B cell (primary cell): ENCODE measurements around the gene COG7. TPM values are rescaled to one million over a fixed set of nuclear protein-coding genes. Genes with fewer than 3 reads are reported as not detected.

Experiments
- ATAC-seq: fragments of 200-7000 bp; cut with Tn5 transposase; one replicate; pipeline ENCODE4 v1.10.0; 2021; ENCODE audit warnings: low read depth, mild to moderate bottlenecking, moderate number of reproducible peaks, moderate library complexity
- CTCF ChIA-PET: fragments of 350-600 bp; sonication (Branson Sonifier 250); formaldehyde crosslinking; loops from one replicate; lab custom pipeline; 2021; ENCODE audit warnings: antibody characterized with exemption, inconsistent platforms; lab: Charles Lee
- POLR2A ChIA-PET: fragments of 350-600 bp; sonication (Branson Sonifier 250); formaldehyde crosslinking; loops from one replicate; lab custom pipeline; 2021; ENCODE audit warnings: antibody characterized with exemption; lab: Charles Lee
- DNase-seq: peaks from one replicate; pipeline ENCODE4 v3.0.0; 2013
- H2AFZ ChIP-seq: 2 replicates; pipeline ENCODE4 v1.6.1; 2012; ENCODE audit warnings: mild to moderate bottlenecking, low read depth, low read length; ENCODE audit not compliant: insufficient read depth, poor library complexity, severe bottlenecking
- H3K27ac ChIP-seq, 2 donors: 1 replicate in 1 of 2; 2 replicates in 1 of 2; pipeline ENCODE4 v1.5.1; 2012 to 2013; ENCODE audit warnings: low read length in 2 of 2, mild to moderate bottlenecking in 2 of 2, moderate library complexity in 1 of 2
- H3K27me3 ChIP-seq, 4 experiments: fragments of 200-600 bp in 1 of 4; sonication (generic) in 1 of 4; replicated peaks in 1 of 4; 1 replicate in 2 of 4; 2 replicates in 2 of 4; pipeline versions ENCODE4 v1.6.1 to v1.7.0; 2013 to 2016; ENCODE audit warnings: low read length in 3 of 4, mild to moderate bottlenecking in 2 of 4, mixed read lengths in 1 of 4, moderate library complexity in 1 of 4; ENCODE audit not compliant: insufficient read depth in 4 of 4, control insufficient read depth in 3 of 4; ENCODE audit errors: control extremely low read depth in 1 of 4
- H3K36me3 ChIP-seq, 2 experiments: replicated peaks in 1 of 2; 1 replicate in 1 of 2; 2 replicates in 1 of 2; pipeline versions ENCODE4 v1.6.1 to v1.7.1; 2013; ENCODE audit warnings: low read length in 1 of 2; ENCODE audit not compliant: insufficient read depth in 2 of 2, control insufficient read depth in 1 of 2; ENCODE audit errors: control extremely low read depth in 1 of 2, extremely low read depth in 1 of 2
- H3K4me1 ChIP-seq, 2 donors: fragments of 200-600 bp in 1 of 2; sonication (generic) in 1 of 2; 1 replicate in 1 of 2; 2 replicates in 1 of 2; pipeline versions ENCODE4 v1.5.1 to v1.6.1; 2013 to 2017; ENCODE audit warnings: low read length in 2 of 2; ENCODE audit not compliant: control insufficient read depth in 2 of 2, insufficient read depth in 2 of 2
- H3K4me2 ChIP-seq: replicated peaks from 2 replicates; pipeline ENCODE3; 2012; ENCODE audit warnings: mild to moderate bottlenecking, low read depth, low read length; ENCODE audit not compliant: poor library complexity, severe bottlenecking
- H3K4me3 ChIP-seq, 5 experiments: fragments of 200-600 bp in 1 of 5; sonication (generic) in 1 of 5; 1 replicate in 3 of 5; 2 replicates in 2 of 5; pipeline versions ENCODE4 v1.5.1 to v1.7.0; 2011 to 2016; ENCODE audit warnings: low read length in 4 of 5, mild to moderate bottlenecking in 4 of 5, low read depth in 2 of 5, control low read depth in 1 of 5, moderate library complexity in 1 of 5; ENCODE audit not compliant: insufficient read depth in 1 of 5; ENCODE audit errors: control extremely low read depth in 1 of 5, extremely low read depth in 1 of 5
- H3K79me2 ChIP-seq: fragments of 200-600 bp; sonication (generic); one replicate; pipeline ENCODE4 v1.6.0; 2016; ENCODE audit warnings: low read length; ENCODE audit not compliant: control insufficient read depth, insufficient read depth
- H3K9ac ChIP-seq: fragments of 200-600 bp; sonication (generic); 2 replicates; pipeline ENCODE4 v1.6.1; 2017; ENCODE audit warnings: mild to moderate bottlenecking, low read length, moderate library complexity
- H3K9me3 ChIP-seq, 3 donors: one replicate each; pipeline versions ENCODE4 v1.6.1 to v1.7.1; 2013; ENCODE audit warnings: low read length in 2 of 3; ENCODE audit not compliant: control insufficient read depth in 2 of 3, insufficient read depth in 1 of 3; ENCODE audit errors: control extremely low read depth in 1 of 3
- H4K20me1 ChIP-seq: 2 replicates; pipeline ENCODE4 v1.6.0; 2012; ENCODE audit warnings: mild to moderate bottlenecking, low read length; ENCODE audit not compliant: insufficient read depth, control insufficient read depth, poor library complexity, severe bottlenecking
- H3K27ac Mint-ChIP-seq: one replicate; pipeline ENCODE4 v1.8.0; 2021; ENCODE audit warnings: mixed read lengths
- H3K27me3 Mint-ChIP-seq: one replicate; pipeline ENCODE4 v1.8.0; 2021; ENCODE audit warnings: mixed read lengths
- H3K4me1 Mint-ChIP-seq: one replicate; pipeline ENCODE4 v1.8.0; 2021; ENCODE audit warnings: mixed read lengths
- H3K4me3 Mint-ChIP-seq: one replicate; pipeline ENCODE4 v1.8.0; 2021; ENCODE audit warnings: mixed read lengths
- H3K9me3 Mint-ChIP-seq: one replicate; pipeline ENCODE4 v1.8.0; 2022; ENCODE audit warnings: mixed read lengths; ENCODE audit not compliant: insufficient read depth
- EZH2 ChIP-seq: IDR thresholded peaks from 2 replicates; pipeline ENCODE4 v1.6.1; 2012; ENCODE audit warnings: borderline replicate concordance, low read depth, mild to moderate bottlenecking, moderate library complexity, low read length; ENCODE audit not compliant: insufficient read depth, poor library complexity, severe bottlenecking
- WGBS: methylation state at CpG from one replicate; pipeline ENCODE4 v1.1.5; 2013; ENCODE audit warnings: missing lambda C conversion rate; ENCODE audit not compliant: insufficient coverage; 5-methylcytosine and 5-hydroxymethylcytosine counted together
- intact Hi-C: fragments of 100-400 bp; cut with micrococcal nuclease; formaldehyde crosslinking; loops from one replicate; pipeline ENCODE4 v1.10.0; 2022
- polyA plus RNA-seq: library from polyadenylated mRNA; depleted of rRNA; stranded (reverse); fragments of >200 nt; gene quantifications from 2 replicates; pipeline ENCODE4 v1.2.3, GENCODE V29; 2012
- total RNA-seq, 2 donors: library from RNA; stranded (reverse); fragments of 120-200 nt in 1 of 2; gene quantifications; 1 replicate in 1 of 2; 2 replicates in 1 of 2; pipeline versions ENCODE4 v1.2.3 to v1.2.4, GENCODE V29; 2013 to 2022
- TF ChIP-seq, protein P1 (sequence below): fragments of 200-600 bp; IDR thresholded peaks from one replicate; pipeline ENCODE4 v1.8.0; 2022; ENCODE audit warnings: antibody characterized with exemption, mild to moderate bottlenecking

Gene COG7
- total and polyA plus RNA-seq, 2 donors (not counting 1 experiment from before 2014, with no cell fraction given): 21.3 to 37.8 TPM

- ATAC-seq: no peak
- H3K9ac ChIP-seq: no peak overlapping the region
- intact Hi-C loops: no loop called here
- H3K27me3 ChIP-seq: no peaks in the 10 kb centered on the region
- Mint-ChIP-seq H3K27ac (peak overlapping the region; percentile 21), H3K27me3 (no peaks in the 10 kb centered on the region), H3K4me3 (peak overlapping the region; percentile 52), H3K9me3 (no peaks in the 10 kb centered on the region), H3K4me1 (peaks cover 77% of the 10 kb centered on the region)
- H3K4me1 ChIP-seq: peaks cover 76 to 81% of the 10 kb centered on the region in 2 donors
- TF ChIP-seq EZH2: no peak
- TF ChIP-seq, protein P1, sequence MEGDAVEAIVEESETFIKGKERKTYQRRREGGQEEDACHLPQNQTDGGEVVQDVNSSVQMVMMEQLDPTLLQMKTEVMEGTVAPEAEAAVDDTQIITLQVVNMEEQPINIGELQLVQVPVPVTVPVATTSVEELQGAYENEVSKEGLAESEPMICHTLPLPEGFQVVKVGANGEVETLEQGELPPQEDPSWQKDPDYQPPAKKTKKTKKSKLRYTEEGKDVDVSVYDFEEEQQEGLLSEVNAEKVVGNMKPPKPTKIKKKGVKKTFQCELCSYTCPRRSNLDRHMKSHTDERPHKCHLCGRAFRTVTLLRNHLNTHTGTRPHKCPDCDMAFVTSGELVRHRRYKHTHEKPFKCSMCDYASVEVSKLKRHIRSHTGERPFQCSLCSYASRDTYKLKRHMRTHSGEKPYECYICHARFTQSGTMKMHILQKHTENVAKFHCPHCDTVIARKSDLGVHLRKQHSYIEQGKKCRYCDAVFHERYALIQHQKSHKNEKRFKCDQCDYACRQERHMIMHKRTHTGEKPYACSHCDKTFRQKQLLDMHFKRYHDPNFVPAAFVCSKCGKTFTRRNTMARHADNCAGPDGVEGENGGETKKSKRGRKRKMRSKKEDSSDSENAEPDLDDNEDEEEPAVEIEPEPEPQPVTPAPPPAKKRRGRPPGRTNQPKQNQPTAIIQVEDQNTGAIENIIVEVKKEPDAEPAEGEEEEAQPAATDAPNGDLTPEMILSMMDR: no peak
- peaks cover 99% of the 10 kb centered on the region for H3K79me2 ChIP-seq
- WGBS: 100% methylated on average over 4 of the region's 11 CpGs
- no peak overlapping the region for H3K4me2 ChIP-seq
- POLR2A ChIA-PET: interaction anchor here (0.7 kb wide), 1 partner anchor 34 kb away, joined by 6 read pairs; no protein-coding TSS in a partner anchor
- peak overlapping the region in 1 of 2 donors; percentile 54 for H3K27ac ChIP-seq
- H2AFZ ChIP-seq: no peak overlapping the region
- H3K4me3 ChIP-seq: no peak overlapping the region
- CTCF ChIA-PET: interaction anchor here (0.8 to 2.9 kb wide), 4 partner anchors 24 to 98 kb away, joined by 4 to 10 read pairs (median 6); no protein-coding TSS in a partner anchor
- H3K36me3 ChIP-seq: peaks cover under 1 to 68% of the 10 kb centered on the region in 2 experiments
- no peaks in the 10 kb centered on the region for H3K9me3 ChIP-seq
- peaks cover 99% of the 10 kb centered on the region for H4K20me1 ChIP-seq
- no peak for DNase-seq
Measured at GRCh38 chr16:23498863-23499262, 45.9 kb upstream of the COG7 start.

DNA sequence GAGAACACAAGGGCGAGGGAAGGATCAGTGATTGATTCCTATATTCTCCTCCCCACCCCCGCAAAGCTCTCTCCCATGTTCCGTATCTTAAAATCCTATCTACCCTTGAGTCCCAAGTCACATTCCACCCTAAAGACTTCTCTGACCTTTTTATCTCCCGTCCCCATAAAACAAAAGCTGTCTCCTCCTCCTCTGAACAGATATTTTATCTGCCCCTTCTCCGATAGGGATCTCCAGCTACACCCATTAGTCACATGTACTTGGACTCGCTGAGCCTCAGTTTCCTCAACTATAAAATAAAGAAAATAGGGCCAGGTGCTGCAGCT lies 44.5 kb upstream of the COG7 start:
- peak overlapping the region; percentile 67 for H3K4me3 Mint-ChIP-seq
- Histone ChIP-seq H3K27me3 (no peaks in the 10 kb centered on the region), H3K4me1 (peaks cover 64 to 70% of the 10 kb centered on the region in 2 donors), H3K9me3 (no peaks in the 10 kb centered on the region), H3K79me2 (peaks cover 100% of the 10 kb centered on the region), H4K20me1 (peaks cover 100% of the 10 kb centered on the region), H2AFZ (no peak overlapping the region), H3K4me2 (peak overlapping the region; percentile 57), H3K27ac (peak overlapping the region; percentile 14 to 54), H3K9ac (no peak overlapping the region), H3K4me3 (no peak overlapping the region), H3K36me3 (peaks cover 2 to 74% of the 10 kb centered on the region in 2 experiments)
- peak overlapping the region; percentile 76 for H3K27ac Mint-ChIP-seq
- intact Hi-C loops: no loop called here
- TF ChIP-seq EZH2: no peak
- TF ChIP-seq, protein P1: no peak
- no peak for DNase-seq
- no peaks in the 10 kb centered on the region for H3K9me3 Mint-ChIP-seq
- H3K4me1 Mint-ChIP-seq: peaks cover 69% of the 10 kb centered on the region
- ChIA-PET POLR2A (interaction anchor here (1.5 kb wide), 1 partner anchor 13 kb away, joined by 5 read pairs; the partner anchor contains the start of gene GGA2), CTCF (interaction anchor here (1.1 to 2.3 kb wide), 2 partner anchors 12 to 100 kb away, joined by 3 to 8 read pairs; partner anchors contain the start of gene NDUFAB1)
- no peak for ATAC-seq
- no peaks in the 10 kb centered on the region for H3K27me3 Mint-ChIP-seq
- WGBS: 97% methylated on average over 3 of the region's 6 CpGs
